Adrenal gland (tissue), 5 donors: ENCODE results near the gene C1orf232.

ENCODE experiments used
- POLR2A ChIP-seq, 2 donors: fragments of 450-650 bp; IDR thresholded peaks; one replicate each; pipeline ENCODE4 v1.6.1; 2017; ENCODE audit warnings: antibody characterized with exemption in 2 of 2, mild to moderate bottlenecking in 2 of 2, moderate library complexity in 1 of 2
- TF ChIP-seq, protein P1 (sequence below), 6 experiments: fragments of 450-650 bp in 4 of 6; fragments of 200-600 bp in 2 of 6; sonication (generic) in 1 of 6; IDR thresholded peaks; 1 replicate in 5 of 6; 2 replicates in 1 of 6; pipeline versions ENCODE4 v1.5.1 to v1.8.0; 2016 to 2021; ENCODE audit warnings: antibody characterized with exemption in 6 of 6, mild to moderate bottlenecking in 2 of 6, moderate library complexity in 1 of 6
- donor health status: DM: no; HTN: no; CAD: no.

DNA sequence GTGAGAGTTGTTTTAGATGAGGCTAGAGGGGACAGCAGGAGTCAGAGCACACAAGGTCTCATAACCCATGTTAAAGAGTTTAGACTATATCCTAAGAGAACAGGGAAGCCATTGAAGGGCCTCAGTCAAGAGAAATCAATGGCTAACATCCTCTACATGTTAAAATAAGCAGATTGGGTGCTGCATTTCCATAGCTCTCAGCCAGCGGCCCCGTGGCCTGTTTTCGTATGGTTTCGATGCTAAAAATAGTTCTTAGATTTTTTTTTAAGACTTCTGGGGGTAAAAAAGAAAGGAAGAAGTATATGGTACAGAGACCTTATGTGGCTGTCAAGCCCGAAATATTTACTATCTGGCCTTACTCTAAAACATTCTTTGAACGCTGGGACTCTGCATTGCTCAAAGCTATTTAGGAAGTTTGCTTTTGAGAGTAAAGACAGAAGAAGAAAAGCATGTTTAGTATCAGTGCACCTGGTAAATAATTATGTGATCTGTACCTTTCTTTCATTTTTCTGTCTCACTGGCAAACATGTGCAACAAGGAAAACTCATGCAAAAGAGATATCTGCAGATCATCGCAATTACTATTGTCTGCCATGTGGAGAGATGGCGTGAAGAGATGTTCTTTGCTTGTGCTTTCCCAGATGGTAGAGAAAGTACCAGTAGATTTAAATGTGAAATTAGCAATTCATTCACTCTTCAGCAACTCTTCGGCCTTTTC lies 48.7 kb downstream of the C1orf232 start:
- TF ChIP-seq, protein P1, sequence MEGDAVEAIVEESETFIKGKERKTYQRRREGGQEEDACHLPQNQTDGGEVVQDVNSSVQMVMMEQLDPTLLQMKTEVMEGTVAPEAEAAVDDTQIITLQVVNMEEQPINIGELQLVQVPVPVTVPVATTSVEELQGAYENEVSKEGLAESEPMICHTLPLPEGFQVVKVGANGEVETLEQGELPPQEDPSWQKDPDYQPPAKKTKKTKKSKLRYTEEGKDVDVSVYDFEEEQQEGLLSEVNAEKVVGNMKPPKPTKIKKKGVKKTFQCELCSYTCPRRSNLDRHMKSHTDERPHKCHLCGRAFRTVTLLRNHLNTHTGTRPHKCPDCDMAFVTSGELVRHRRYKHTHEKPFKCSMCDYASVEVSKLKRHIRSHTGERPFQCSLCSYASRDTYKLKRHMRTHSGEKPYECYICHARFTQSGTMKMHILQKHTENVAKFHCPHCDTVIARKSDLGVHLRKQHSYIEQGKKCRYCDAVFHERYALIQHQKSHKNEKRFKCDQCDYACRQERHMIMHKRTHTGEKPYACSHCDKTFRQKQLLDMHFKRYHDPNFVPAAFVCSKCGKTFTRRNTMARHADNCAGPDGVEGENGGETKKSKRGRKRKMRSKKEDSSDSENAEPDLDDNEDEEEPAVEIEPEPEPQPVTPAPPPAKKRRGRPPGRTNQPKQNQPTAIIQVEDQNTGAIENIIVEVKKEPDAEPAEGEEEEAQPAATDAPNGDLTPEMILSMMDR (IDR thresholded peaks at IDR 0.05) = no peak
- no peak for TF ChIP-seq POLR2A (IDR thresholded peaks at IDR 0.05)
